Measurements from ENCODE around the gene KRTAP12-2.

KRTAP12-2 gene

DNA sequence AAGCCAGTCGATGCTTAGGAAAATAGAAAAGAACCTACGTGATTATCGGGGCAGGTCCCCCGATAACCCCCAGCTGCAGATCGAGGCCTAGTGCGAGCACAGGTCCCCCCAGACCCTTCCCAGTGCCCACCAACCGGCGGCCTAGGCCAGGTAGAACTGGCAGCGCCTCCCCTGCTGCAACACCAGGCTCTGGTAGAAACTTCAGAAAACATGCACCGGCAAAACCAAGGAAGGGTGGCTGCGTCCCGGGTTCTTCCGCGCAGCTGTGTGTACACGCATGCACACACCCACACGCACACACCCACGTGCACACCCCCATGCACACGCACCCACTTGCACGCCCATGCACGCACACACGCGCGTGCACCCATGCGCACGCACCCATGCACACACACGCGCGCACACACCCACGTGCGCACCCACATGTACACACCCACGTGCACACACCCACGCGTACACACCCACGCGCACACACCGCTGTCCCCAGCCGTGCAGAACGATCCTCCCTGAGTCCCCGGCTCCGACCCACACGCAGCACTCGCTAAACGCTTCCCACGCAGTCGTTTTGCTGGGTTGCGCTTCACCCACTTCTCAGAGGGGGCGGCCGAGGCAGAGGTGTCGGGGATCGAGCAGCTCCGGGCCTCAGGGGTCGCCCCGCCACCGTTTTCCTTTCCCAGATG is 39.4 kb upstream of the KRTAP12-2 start:
- DNase-seq (ENCODE audit: low read depth) = no peak
- no peak for TF ChIP-seq CTCF (conservative IDR thresholded peaks at IDR 0.05; ENCODE audit: low read depth, low read length)
- no peak overlapping the region for H3K4me3 ChIP-seq (ENCODE audit: low read length)

GRCh38 chr21:44704636-44705001 is 37.9 kb upstream of the KRTAP12-2 start:
- no peak for TF ChIP-seq CTCF (conservative IDR thresholded peaks at IDR 0.05; ENCODE audit: low read depth, low read length)
- no peak for DNase-seq (ENCODE audit: low read depth)
- H3K4me3 ChIP-seq (ENCODE audit: low read length) = no peak overlapping the region

DNA sequence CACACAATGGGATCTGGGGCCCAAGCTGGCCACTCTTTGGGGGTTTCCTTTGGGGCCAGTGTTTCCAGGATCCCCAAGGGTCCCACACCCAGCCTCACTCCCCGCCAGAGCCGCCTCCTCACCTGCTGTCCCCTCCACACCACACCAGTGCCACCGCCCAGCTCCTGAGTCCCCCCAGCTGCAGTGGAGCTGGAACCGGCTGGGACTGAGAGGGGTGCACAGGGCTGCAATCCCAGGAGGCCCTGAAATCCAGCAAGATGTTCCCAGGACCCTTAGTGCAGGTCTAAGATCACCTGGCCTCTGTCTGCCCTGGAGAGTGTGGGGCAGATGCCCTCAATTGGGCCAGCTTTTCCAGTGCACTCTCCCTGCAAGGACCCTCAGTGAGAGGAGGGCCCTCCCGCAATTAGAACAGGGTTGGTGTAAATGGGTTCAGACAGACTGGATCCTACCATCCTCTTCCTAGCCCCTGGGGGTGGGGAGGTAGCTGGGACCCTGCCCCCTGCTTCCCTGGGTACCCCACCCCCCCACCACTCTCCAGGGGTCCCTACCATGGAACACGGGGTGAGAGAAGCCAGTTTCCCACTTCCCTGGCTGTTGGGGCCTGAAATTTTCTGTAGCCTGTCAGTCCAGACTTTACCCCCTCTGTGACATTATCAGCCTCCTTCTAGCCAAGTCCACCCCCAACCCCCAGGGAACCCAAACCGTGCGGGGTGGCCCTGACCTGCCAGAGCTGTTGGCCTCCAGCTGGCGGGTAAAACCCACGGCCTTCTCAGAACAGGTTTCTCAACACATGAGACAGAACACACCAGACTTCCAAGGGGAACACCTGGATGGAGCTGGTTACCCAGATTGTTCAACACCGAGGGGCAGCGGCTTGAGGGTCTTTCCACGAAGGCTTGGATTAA is 37.3 kb upstream of the KRTAP12-2 start:
- no peak overlapping the region for H3K4me3 ChIP-seq (ENCODE audit: low read length)
- DNase-seq (ENCODE audit: low read depth) = no peak
- no peak for TF ChIP-seq CTCF (conservative IDR thresholded peaks at IDR 0.05; ENCODE audit: low read depth, low read length)

GRCh38 chr21:44702973-44703730 is 36.4 kb upstream of the KRTAP12-2 start:
- no peak for DNase-seq (ENCODE audit: low read depth)
- no peak for TF ChIP-seq CTCF (conservative IDR thresholded peaks at IDR 0.05; ENCODE audit: low read depth, low read length)
- no peak overlapping the region for H3K4me3 ChIP-seq (ENCODE audit: low read length)

- H3K4me3 ChIP-seq (ENCODE audit: low read length) = no peak overlapping the region
- TF ChIP-seq CTCF (conservative IDR thresholded peaks at IDR 0.05; ENCODE audit: low read depth, low read length) = no peak
- DNase-seq (ENCODE audit: low read depth) = no peak
Observed at GRCh38 chr21:44702111-44702972, 35.6 kb upstream of the KRTAP12-2 start.

DNA sequence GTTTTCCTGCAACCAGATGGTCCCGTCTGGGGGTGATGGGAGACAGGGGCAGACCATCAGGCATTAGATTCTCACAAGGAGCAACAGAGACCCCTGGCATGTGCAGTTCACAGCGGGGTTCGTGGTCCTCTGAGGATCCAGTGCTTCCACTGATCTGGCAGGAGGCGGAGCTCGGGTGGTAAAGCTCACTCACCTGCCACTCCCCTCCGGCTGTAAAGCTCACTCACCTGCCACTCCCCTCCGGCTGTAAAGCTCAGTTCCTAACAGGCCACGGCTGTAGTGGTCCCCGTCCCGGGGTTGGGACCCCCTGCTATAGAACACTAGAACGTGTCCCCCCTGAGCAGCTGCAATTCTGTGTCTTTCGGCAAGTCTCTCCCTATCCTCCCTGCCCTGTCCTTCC is 34.8 kb upstream of the KRTAP12-2 start:
- TF ChIP-seq CTCF (conservative IDR thresholded peaks at IDR 0.05; ENCODE audit: low read depth, low read length) = no peak
- no peak overlapping the region for H3K4me3 ChIP-seq (ENCODE audit: low read length)
- DNase-seq (ENCODE audit: low read depth) = no peak
